Left cardiac atrium (tissue), 4 donors: Measurements from ENCODE around the gene BSG. TPM values are rescaled to one million over a fixed set of nuclear protein-coding genes. Genes with fewer than 3 reads are reported as not detected.
"Not testable (repeated sequence)": the region's sequence is repeated elsewhere in the genome, so short reads cannot be mapped to it uniquely, and the experiment has no call there.

Experiments used
- ATAC-seq, 2 donors: fragments of 200-7000 bp; cut with Tn5 transposase; one replicate each; pipeline ENCODE4 v1.9.1; 2020; ENCODE audit warnings: mild to moderate bottlenecking in 2 of 2, moderate library complexity in 2 of 2
- DNase-seq: peaks from one replicate; pipeline ENCODE4 v3.0.0-alpha.2; 2020
- intact Hi-C, 2 donors: fragments of 100-400 bp; cut with DNase I; formaldehyde crosslinking; loops; one replicate each; pipeline versions ENCODE4 v1.14.1 to v1.15.1; 2022 to 2023
- total RNA-seq, 2 donors: library from RNA; stranded (reverse); fragmentation: NEBNext Ultra II Directional; extraction: Animal tissue kit (Norgen Biotek cat#: 25700); gene quantifications; one replicate each; pipeline ENCODE4 v1.2.1, GENCODE V29; 2021
- donor health status: DM: no; HTN: yes; CAD: no.
- donor health status: DM: no; HTN: yes; CAD: no; lungs with severe emphysema.
- donor health status: DM: yes; HTN: yes; CAD: no.
- donor health status: Dilated cardiomyopathy.

The BSG gene
- total RNA-seq, 2 donors from 2014 or later: 847 to 1,152 TPM

DNA sequence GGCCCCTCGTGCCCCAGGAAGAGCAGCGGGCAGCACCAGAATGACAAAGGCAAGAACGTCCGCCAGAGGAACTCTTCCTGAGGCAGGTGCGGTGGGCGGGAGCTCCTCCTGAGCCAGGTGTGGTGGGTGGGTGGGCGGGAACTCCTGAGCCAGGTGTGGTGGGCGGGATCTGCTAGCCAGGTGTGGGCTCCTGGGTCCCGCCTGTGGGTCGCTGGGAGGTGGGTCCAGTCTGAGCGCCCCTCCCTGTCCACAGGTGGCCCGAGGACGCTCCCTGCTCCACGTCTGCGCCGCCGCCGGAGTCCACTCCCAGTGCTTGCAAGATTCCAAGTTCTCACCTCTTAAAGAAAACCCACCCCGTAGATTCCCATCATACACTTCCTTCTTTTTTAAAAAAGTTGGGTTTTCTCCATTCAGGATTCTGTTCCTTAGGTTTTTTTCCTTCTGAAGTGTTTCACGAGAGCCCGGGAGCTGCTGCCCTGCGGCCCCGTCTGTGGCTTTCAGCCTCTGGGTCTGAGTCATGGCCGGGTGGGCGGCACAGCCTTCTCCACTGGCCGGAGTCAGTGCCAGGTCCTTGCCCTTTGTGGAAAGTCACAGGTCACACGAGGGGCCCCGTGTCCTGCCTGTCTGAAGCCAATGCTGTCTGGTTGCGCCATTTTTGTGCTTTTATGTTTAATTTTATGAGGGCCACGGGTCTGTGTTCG, 10.3 kb downstream of the BSG start:
- intact Hi-C loops: loop anchor here in 1 of 2 donors (10.0 kb wide), 1 partner anchor 52 kb away; the partner anchor contains the start of genes FGF22 and POLRMT

DNA sequence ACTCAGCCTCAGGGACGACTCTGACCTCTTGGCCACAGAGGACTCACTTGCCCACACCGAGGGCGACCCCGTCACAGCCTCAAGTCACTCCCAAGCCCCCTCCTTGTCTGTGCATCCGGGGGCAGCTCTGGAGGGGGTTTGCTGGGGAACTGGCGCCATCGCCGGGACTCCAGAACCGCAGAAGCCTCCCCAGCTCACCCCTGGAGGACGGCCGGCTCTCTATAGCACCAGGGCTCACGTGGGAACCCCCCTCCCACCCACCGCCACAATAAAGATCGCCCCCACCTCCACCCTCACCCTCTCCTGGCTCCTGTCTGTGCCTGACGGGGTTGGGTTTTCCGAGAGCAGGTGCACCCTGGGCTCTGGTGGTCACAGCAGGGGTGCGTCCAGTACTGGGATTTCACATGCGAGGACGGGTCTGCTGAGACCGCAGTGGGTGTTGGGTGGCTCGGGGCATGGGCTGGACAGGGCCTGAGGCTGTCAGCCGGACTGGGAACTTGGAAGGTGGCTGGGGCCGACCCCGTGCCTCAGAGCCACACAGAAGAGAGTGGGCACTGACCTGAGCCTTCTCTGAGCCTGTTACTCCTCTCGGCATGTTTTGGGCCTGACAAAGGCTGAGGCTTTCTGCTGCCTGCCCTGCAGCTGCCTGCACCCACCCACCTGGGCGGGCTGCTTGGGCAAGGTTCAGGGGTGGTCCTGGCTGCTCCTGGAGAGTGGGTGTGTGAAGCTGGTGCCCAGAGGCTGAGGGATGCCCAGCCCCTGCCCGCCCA, 11.0 kb downstream of the BSG start:
- DNase-seq (no peak), ATAC-seq (no peak)

More for the DNA sequence above, 10.3 kb downstream of the BSG start:
- DNase-seq: no peak
- ATAC-seq: no peak

DNA sequence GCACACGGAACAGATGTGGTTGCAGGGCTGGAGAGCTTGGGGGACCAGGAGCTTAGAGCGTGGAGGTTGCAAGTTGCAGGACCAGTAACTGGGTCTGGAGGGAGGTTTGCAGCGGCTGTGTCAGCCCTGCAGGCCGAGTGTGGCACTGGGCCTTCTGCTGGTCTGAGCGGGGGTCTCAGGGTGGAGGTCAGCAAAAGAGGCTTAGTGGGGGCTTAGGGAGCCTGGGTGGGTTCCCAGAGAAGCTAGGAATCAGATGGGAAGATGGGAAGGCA, 11.5 kb downstream of the BSG start:
- no peak for DNase-seq
- intact Hi-C loops: loop anchor here in 1 of 2 donors (10.0 kb wide), 1 partner anchor 51 kb away; the partner anchor contains the start of genes FGF22 and POLRMT
- ATAC-seq: no peak

More for the DNA sequence above, 11.0 kb downstream of the BSG start:
- intact Hi-C loops: loop anchor here in 1 of 2 donors (10.0 kb wide), 1 partner anchor 51 kb away; the partner anchor contains the start of genes FGF22 and POLRMT

DNA sequence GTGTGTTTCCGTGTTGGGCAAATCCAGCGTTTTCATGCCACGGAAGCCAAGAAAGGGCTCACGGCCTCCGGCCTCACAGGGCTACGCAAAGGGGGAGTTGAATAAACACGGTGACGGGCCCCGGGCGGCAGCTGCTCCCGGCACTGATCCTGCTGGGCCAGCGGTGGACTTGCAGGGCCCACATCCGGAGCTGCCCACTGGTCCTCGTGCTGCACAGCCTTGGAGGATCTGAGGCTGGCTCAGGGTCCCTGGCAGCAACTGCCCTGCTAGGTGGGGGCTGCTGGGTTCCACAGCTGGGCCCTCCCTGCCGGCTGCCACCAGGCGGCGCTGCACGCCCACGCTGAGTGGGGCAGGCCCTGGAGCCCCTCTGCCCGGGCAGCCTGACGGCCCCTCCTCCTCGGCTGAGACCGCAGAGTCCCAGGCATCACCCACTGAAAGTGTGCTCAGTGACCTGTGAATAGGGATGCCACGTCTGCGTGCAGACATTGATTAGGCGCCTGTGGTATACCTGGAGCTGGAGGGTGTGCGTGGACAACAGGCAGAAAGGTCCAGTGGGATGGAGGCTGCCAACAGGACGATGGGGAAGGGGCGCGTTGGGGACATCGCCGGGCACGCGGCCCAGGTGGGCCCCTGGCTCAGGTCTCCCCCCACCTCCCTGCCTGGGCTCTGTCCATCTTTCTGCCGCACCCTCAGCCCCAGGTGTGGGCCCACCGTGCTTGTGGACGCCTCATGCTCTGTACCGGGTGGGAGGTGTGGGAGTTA, 12.0 kb downstream of the BSG start:
- ATAC-seq: peak; percentile 59 to 64
- no peak for DNase-seq
- intact Hi-C loops: loop anchor here in 1 of 2 donors (10.0 kb wide), 1 partner anchor 50 kb away; the partner anchor contains the start of genes FGF22 and POLRMT

DNA sequence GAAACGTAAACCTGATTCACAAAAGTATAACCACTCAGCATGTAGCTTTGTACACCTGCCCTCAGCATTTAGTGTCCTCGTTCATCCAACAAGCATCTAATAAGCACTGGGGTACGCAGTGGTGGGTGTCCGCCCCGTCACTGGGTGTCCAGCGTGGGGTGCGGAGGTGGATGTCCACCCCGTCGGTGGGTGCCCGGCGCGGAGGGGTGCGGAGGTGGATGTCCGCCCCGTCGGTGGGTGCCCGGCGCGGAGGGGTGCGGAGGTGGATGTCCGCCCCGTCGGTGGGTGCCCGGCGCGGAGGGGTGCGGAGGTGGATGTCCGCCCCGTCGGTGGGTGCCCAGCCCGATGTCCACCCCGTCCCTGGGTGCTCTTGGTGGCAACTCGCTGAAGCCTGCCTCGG, 12.8 kb downstream of the BSG start:
- not testable (repeated sequence) for ATAC-seq, DNase-seq
- intact Hi-C loops: loop anchor here in 1 of 2 donors (10.0 kb wide), 1 partner anchor 50 kb away; the partner anchor contains the start of genes FGF22 and POLRMT

DNA sequence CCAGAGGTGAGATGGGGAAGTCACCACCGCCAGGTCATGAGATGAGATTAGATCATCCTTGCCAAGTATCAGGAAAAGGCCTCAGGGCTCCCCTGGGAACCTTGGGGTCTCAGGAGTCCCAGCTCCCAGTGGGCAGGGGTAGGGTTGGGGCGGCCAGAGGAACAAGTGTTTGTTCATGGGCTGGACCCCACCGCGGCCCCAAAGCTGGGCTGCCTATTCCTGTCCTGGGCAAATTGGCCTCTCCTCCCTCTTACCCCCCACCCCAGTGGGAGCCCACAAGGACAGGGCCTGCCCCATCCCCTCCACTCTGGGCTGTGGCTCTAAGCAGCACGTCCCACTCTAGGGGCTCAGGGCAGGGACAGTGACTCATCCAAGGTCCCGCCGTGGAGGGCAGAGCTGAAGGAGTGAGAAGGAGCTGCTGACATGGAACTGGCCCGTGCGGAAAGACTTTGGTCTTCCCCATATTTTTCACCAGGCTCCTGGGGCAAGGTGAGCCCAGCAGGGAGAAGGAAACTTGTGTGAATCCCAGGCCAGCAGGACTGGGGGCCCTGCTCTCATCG, 13.2 kb downstream of the BSG start:
- intact Hi-C loops: loop anchor here in 1 of 2 donors (10.0 kb wide), 1 partner anchor 49 kb away; the partner anchor contains the start of genes FGF22 and POLRMT
- DNase-seq: no peak
- peak in 1 of 2 donors; percentile 11 for ATAC-seq

DNA sequence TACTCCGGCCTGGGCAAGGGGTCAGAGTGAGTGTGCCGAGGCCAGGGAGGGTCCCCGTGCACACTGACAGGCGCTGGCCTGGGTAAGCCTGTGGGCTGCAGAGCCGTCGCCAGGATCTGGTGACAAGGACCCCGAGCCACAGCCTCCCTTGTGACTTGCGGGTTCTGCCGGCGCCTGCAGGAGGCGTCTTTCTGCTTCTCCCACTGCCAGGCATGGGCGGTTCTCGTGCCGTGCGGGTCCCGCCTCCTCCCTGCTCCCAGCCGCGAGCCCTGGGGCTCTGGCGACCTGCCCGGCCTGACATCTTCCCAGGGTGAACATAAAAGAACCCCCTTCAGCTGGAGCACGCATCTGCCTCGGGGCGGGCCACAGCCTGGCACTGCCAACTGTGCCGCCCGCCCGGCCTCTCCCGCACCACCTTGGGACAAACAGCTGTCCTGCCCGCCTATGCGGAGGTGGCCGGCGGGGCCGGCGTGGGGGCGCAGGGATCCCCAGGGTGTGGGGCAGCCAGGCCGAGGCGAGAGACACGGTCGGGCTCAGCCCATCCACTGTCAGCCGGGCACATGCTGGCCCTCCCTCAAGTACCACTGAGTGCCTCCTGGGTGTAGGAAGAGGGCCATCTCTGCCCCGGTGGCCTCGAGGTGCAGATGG, 15.8 kb downstream of the BSG start:
- ATAC-seq (peak; percentile 45 to 46), DNase-seq (peak; percentile 82)
- intact Hi-C loops: loop anchor here in 1 of 2 donors (10.0 kb wide), 1 partner anchor 47 kb away; the partner anchor contains the start of genes FGF22 and POLRMT

DNA sequence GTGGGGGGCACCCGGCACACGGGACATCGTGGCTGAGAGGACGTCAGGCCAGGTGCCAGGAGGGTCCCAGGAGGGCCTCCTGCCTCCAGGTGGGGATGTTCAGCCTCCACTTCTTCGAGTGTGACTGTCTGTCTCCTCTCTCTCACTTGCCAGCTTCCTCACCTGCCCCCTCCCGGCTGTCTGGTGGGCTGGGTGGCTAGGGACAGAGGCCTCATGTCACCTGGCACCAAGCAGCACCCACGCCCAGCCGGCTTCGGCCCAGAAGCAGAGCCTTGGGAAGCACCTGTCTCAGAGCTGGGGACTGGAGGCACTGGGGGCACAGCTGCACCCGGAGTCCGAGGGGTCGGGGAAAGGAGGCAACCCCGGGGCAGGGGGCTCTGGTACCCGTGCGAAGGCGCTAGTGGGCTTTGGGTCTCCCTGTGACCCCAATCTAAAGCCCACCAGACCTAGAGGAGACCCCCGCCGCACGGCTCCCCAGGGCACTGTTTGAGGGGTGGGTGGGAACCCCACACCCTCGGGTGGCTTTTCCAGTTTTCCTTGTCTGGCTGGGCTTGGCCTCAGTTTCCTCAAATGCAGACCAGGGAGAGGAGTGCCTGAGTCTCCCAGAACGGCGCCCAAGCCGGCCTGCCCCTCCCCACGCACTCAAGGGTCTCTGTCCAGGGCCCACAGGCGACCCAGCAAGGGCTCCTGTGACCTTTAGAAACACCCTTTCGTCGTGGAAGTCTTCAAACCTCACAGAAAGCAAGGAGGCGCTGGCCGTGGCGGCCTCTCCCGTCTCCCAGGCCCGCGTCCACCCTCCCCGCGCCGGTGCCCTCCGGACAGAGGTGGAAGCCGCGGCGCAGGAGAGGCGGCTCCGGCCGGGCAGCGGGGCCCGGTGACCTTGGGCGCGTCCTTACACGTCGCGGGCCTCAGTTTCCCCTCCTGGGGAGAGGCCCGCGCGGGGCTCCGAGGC, 16.6 kb downstream of the BSG start:
- intact Hi-C loops: loop anchor here in 1 of 2 donors (10.0 kb wide), 1 partner anchor 46 kb away; the partner anchor contains the start of genes FGF22 and POLRMT
- no peak for ATAC-seq

DNA sequence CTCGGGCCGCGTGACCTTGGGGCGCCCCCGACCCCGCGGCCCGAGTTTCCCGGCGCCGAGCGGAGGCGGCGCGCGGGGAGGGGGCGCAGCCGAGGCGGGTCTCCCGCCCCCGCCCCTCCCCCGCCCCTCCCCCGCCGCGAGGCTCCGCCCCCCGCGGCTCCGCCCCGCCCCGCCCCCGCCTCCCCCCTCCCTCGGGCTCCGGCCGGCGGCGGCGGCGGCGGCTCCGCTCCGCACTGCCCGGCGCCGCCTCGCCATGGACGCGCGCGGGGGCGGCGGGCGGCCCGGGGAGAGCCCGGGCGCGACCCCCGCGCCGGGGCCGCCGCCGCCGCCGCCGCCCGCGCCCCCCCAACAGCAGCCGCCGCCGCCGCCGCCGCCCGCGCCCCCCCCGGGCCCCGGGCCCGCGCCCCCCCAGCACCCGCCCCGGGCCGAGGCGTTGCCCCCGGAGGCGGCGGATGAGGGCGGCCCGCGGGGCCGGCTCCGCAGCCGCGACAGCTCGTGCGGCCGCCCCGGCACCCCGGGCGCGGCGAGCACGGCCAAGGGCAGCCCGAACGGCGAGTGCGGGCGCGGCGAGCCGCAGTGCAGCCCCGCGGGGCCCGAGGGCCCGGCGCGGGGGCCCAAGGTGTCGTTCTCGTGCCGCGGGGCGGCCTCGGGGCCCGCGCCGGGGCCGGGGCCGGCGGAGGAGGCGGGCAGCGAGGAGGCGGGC, 17.4 kb downstream of the BSG start, which contains the start of gene HCN2:
TSS of gene HCN2 (plus strand) at position 189 of the 703 bp plus-strand sequence. CDS start at position 254, 65 bp downstream.
- intact Hi-C loops: loop anchor here in 1 of 2 donors (10.0 kb wide), 1 partner anchor 45 kb away; the partner anchor contains the start of genes FGF22 and POLRMT
- DNase-seq: no peak
- no peak for ATAC-seq

More for the DNA sequence above, 16.6 kb downstream of the BSG start:
- no peak for DNase-seq

DNA sequence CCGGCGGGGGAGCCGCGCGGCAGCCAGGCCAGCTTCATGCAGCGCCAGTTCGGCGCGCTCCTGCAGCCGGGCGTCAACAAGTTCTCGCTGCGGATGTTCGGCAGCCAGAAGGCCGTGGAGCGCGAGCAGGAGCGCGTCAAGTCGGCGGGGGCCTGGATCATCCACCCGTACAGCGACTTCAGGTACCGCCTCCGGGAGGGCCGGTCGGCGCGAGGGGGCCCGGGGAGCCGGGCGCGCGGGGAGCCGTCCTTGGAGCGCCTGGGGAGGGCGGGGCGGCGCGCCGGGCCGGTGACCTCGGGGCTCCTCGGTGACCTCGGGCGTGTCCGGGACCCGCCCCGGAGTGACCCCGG, 18.0 kb downstream of the BSG start:
- ATAC-seq: no peak
- no peak for DNase-seq
- intact Hi-C loops: no loop called here

DNA sequence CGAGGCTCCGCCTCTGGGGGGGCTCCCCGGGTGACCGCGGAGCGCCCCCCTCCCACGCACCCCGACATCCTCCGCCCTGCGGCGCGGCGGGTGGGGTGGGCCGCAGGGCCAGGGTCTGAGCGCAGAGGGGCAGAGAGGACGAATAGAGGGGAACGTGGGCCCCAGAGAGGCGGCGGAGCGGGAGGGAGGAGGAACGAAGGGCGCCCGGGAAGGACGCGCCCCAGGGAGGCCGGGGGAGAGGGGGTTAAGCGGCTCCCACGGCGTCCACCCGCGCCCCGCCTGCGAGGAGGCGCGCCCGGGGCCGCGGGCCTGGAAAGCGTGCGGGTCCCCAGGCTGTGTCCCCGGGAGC, 18.3 kb downstream of the BSG start:
- intact Hi-C loops: no loop called here
- DNase-seq: no peak
- ATAC-seq: no peak

DNA sequence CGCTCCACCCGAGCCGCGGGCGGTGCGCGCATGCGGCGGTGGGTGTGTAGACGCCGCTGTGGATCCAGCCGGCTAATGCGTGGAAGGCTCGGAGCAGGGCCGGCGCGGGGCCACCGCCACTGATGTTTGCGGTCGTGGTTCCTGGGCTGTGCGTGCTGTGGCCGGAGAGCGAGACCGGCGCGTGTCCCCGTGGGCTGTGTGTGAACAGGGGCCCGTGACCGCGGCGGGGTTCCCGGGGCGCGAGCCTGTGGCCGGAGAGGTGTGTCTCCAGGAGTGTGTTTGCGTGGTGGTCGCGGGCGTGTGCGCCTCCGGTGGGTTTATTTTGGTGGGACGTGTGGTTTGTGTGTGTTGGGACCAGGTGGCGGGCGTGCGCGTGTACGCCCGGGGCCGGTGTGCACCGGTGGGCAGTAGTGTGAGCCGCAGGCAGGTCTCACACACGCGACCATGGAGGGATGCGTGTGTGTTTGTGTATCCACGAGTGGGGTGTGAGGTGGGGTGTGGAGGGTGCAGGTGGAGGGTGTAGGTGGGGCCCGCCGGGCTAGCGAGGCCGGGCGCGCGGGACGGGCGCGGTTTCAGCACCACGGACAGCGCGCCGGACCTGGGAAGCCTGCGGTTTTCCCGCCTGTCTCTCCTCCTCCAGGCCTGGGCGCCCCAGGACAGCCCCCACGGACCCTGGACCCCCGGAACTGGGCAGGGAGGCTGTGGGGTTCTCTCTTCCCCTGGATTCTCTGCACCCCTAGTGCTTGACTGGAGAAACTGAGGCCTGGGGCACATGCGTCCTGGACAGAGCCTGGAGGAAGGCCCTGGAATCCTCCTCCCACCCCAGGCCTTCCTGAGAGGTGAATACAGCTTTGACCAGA, 18.9 kb downstream of the BSG start:
- intact Hi-C loops: no loop called here
- ATAC-seq (peak; percentile 25 to 35), DNase-seq (no peak)

DNA sequence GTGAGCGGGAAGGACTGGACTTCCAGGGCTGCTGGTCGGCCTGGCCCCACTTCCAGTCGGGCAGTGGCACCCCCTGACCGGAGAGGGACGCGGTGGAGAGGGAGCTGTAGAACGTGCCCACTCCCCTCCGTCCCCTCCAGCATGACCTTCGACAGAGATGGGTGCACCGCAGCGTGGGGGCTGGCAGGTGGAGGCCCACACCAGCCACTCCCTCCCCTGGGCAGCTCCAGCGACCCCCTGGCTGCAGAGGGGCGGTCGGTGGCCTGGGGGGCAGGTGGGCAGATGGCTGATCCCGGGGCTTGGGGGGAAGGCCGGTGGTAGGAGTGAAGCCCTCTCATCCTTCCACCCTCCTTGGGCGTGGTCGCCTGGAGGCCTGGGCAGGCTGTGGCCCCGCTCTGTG, 19.7 kb downstream of the BSG start:
- DNase-seq (no peak), ATAC-seq (no peak)
- intact Hi-C loops: no loop called here

DNA sequence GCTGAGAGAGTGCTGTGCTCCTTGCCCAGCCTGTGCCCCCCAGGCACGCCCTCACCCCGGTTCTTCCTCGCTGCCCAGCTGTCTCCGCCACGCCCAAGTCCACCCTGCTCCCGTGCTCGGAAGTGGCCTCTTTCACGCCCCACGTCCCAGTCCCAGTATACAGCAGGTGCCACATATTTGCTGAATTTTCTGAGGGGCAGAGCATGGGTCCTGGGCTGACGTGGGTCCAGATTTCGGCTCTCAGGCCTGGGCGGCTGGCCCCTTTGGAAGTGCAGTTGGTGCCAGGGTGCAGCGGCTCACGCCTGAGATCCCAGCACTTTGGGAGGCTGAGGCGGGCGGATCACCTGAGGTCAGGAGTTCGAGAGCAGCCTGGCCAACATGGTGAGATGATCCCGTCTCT, 20.7 kb downstream of the BSG start:
- ATAC-seq (no peak), DNase-seq (no peak)
- intact Hi-C loops: no loop called here

DNA sequence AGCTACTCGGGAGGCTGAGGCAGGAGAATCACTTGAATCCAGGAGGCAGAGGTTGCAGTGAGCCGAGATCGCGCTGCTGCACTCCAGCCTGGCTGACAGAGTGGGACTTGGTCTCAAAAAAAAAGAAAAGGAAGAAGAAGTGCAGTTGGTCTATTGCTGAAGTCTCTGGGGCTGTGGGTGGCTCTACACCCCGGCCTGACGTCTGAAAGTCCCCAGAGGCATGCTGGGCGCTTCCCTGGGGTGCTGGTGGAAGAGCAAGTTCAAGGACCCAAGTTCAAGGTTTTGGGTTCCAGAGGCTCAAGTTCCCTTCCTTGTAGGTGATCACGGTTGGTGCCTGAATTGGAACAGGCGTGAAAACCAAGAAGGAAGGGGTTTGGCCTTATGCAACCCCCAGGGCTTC, 21.1 kb downstream of the BSG start:
- ATAC-seq: no peak
- DNase-seq: no peak
- intact Hi-C loops: no loop called here
